ENCODE data around the gene CNOT3.
"Not testable (repeated sequence)": the region's sequence is repeated elsewhere in the genome, so short reads cannot be mapped to it uniquely, and the experiment has no call there.

The CNOT3 gene

GRCh38 chr19:54137699-54138488 lies at the start of gene CNOT3:
Gene CNOT3 (plus strand): TSS chr19:54137762. CDS start chr19:54142979, 5,217 bp downstream.
- DNase-seq (ENCODE audit: low spot score): peak; percentile 56

GRCh38 chr19:54094426-54095000 lies 43.0 kb upstream of the CNOT3 start:
- no peak for DNase-seq (ENCODE audit: low spot score)

GRCh38 chr19:54095136-54095858 lies 42.3 kb upstream of the CNOT3 start:
- no peak for DNase-seq (ENCODE audit: low spot score)

- peak; percentile 77 for DNase-seq (ENCODE audit: low spot score)
Observed at GRCh38 chr19:54095859-54096616, 41.5 kb upstream of the CNOT3 start.

GRCh38 chr19:54096617-54097106 lies 40.9 kb upstream of the CNOT3 start:
- no peak for DNase-seq (ENCODE audit: low spot score)

GRCh38 chr19:54099190-54099902 lies 38.2 kb upstream of the CNOT3 start:
- DNase-seq (ENCODE audit: low spot score): no peak

- DNase-seq (ENCODE audit: low spot score): not testable (repeated sequence)
Observed at GRCh38 chr19:54099903-54100255, 37.7 kb upstream of the CNOT3 start.

- no peak for DNase-seq (ENCODE audit: low spot score)
Observed at GRCh38 chr19:54100561-54100960, 37.0 kb upstream of the CNOT3 start, which contains the start of gene OSCAR. Gene OSCAR (minus strand): TSS chr19:54100803. CDS start chr19:54100792, 11 bp downstream.

GRCh38 chr19:54102421-54103169 lies 35.0 kb upstream of the CNOT3 start, which contains the start of gene NDUFA3:
Gene NDUFA3 (plus strand): TSS chr19:54102855. CDS start chr19:54102879, 24 bp downstream.
- DNase-seq (ENCODE audit: low spot score): peak; percentile 100

- no peak for DNase-seq (ENCODE audit: low spot score)
Observed at GRCh38 chr19:54104998-54105715, 32.4 kb upstream of the CNOT3 start.

GRCh38 chr19:54105796-54106195 lies 31.8 kb upstream of the CNOT3 start:
- peak; percentile 9 for DNase-seq (ENCODE audit: low spot score)

- DNase-seq (ENCODE audit: low spot score): peak; percentile 3
Observed at GRCh38 chr19:54106716-54107115, 30.8 kb upstream of the CNOT3 start.

- DNase-seq (ENCODE audit: low spot score): no peak
Observed at GRCh38 chr19:54107876-54108490, 29.6 kb upstream of the CNOT3 start.

- no peak for DNase-seq (ENCODE audit: low spot score)
Observed at GRCh38 chr19:54108496-54108895, 29.1 kb upstream of the CNOT3 start.

- DNase-seq (ENCODE audit: low spot score): no peak
Observed at GRCh38 chr19:54109651-54110050, 27.9 kb upstream of the CNOT3 start.

GRCh38 chr19:54114340-54115108 lies 23.0 kb upstream of the CNOT3 start:
- DNase-seq (ENCODE audit: low spot score): peak; percentile 58

- DNase-seq (ENCODE audit: low spot score): peak; percentile 94
Observed at GRCh38 chr19:54115109-54116063, 22.2 kb upstream of the CNOT3 start, which contains the start of the genes PRPF31 and TFPT. Gene PRPF31 (plus strand): TSS chr19:54115754. CDS start chr19:54118279, 2,525 bp downstream. Gene TFPT (minus strand): TSS chr19:54115657. CDS start chr19:54115269, 388 bp downstream.
